Lower leg skin (tissue), 4 donors: ENCODE measurements around the gene HEATR3. TPM values are rescaled to one million over a fixed set of nuclear protein-coding genes. Genes with fewer than 3 reads are reported as not detected.

Experiments used
- DNase-seq, 2 donors: peaks; one replicate each; pipeline ENCODE4 v3.0.0-alpha.2; 2019; ENCODE audit warnings: low spot score in 2 of 2
- H3K4me3 ChIP-seq: fragments of 200-600 bp; sonication (generic); 2 replicates; pipeline ENCODE4 v1.5.1; 2017; ENCODE audit warnings: mild to moderate bottlenecking, low read depth; ENCODE audit not compliant: poor library complexity, severe bottlenecking
- POLR2A ChIP-seq, 2 donors: fragments of 450-650 bp; IDR thresholded peaks; one replicate each; pipeline ENCODE4 v1.6.1; 2016 to 2017; ENCODE audit warnings: antibody characterized with exemption in 2 of 2, mild to moderate bottlenecking in 1 of 2, moderate library complexity in 1 of 2
- WGBS, 2 donors: methylation state at CpG; one replicate each; pipeline ENCODE4 v1.1.5; 2018; 5-methylcytosine and 5-hydroxymethylcytosine counted together
- intact Hi-C: fragments of 100-400 bp; cut with DNase I; formaldehyde crosslinking; loops from one replicate; pipeline ENCODE4 v1.15.0; 2023; ENCODE audit warnings: low total_unique reads
- total RNA-seq, 4 donors: library from RNA; depleted of rRNA; stranded (reverse); fragments of >200 nt; gene quantifications; one replicate each; pipeline ENCODE4 v1.1.0, GENCODE V29; 2016
- TF ChIP-seq, protein P1 (sequence below), 3 donors: fragments of 450-650 bp; IDR thresholded peaks; one replicate each; pipeline ENCODE4 v1.5.1; 2016; ENCODE audit warnings: antibody characterized with exemption in 3 of 3, mild to moderate bottlenecking in 3 of 3, moderate library complexity in 2 of 3

Gene HEATR3
- total RNA-seq, 4 donors from 2014 or later = 11.5 to 19.7 (median 12.5) TPM

DNA sequence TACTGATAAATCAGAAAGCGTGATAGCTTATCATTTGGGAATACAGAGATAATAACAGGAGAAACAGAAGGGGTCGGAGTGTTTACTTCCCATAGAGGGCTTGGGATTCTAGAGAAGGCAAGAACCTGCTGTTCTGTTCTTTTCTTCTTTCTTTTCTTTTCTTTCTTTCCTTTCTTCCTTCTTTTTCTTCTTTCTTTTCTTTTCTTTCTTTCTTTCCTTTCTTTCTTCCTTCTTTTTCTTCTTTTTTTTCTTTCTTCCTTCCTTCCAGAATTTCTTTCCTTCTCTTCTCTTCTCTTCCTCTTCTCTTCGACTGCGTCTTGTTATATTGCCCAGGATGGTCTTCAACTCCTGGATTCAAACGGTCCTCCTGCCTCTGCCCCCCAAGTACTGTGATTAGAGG is 22.4 kb upstream of the HEATR3 start:
- TF ChIP-seq, protein P1, sequence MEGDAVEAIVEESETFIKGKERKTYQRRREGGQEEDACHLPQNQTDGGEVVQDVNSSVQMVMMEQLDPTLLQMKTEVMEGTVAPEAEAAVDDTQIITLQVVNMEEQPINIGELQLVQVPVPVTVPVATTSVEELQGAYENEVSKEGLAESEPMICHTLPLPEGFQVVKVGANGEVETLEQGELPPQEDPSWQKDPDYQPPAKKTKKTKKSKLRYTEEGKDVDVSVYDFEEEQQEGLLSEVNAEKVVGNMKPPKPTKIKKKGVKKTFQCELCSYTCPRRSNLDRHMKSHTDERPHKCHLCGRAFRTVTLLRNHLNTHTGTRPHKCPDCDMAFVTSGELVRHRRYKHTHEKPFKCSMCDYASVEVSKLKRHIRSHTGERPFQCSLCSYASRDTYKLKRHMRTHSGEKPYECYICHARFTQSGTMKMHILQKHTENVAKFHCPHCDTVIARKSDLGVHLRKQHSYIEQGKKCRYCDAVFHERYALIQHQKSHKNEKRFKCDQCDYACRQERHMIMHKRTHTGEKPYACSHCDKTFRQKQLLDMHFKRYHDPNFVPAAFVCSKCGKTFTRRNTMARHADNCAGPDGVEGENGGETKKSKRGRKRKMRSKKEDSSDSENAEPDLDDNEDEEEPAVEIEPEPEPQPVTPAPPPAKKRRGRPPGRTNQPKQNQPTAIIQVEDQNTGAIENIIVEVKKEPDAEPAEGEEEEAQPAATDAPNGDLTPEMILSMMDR (IDR thresholded peaks at IDR 0.05) = no peak
- no peak for TF ChIP-seq POLR2A (IDR thresholded peaks at IDR 0.05)
- H3K4me3 ChIP-seq = no peak overlapping the region
- 91 to 93% methylated on average over 5 of the region's 5 CpGs for WGBS, 2 donors
- intact Hi-C loops = no loop called here
- no peak for DNase-seq

DNA sequence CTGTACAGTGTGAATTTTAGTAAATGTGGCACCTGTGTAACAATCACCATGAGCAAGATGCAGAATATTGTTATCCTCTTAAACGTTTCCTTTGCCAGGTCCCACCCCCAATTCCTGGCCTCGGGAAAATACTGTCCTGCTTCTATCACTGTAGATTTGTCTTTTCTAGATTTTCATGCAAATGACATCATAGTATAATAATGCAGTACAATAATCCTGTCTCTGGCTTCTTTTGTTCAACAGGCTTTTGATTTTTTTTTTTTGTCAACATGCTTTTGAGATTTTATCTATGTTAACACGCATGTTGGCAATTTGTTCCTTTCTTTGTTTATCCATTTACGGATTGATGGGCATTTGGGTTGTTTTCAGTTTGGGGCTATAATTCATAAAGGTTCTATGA is 20.4 kb upstream of the HEATR3 start:
- 34 to 38% methylated on average over 4 of the region's 4 CpGs for WGBS, 2 donors
- DNase-seq = no peak
- H3K4me3 ChIP-seq = no peak overlapping the region
- no peak for TF ChIP-seq POLR2A (IDR thresholded peaks at IDR 0.05)
- TF ChIP-seq, protein P1 (IDR thresholded peaks at IDR 0.05) = no peak
- intact Hi-C loops = no loop called here

DNA sequence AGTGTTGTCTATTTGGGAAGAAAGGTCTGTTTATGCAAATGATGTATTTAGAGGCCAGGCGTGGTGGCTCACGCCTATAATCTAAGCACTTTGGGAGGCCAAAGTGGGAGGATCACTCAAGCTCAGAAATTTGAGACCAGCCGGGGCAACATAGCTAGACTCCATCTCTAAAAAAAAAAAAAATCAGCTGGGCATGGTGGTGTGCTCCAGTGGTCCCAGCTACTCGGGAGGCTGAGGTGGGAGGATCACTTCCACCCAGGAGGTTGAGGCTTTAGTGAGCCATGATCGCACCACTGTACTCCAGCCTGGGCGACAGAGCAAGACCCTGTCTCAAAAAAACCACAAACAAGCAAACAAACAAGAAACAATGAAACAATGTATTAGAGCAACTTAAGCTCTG is 18.9 kb upstream of the HEATR3 start:
- H3K4me3 ChIP-seq = no peak overlapping the region
- intact Hi-C loops = no loop called here
- TF ChIP-seq POLR2A (IDR thresholded peaks at IDR 0.05) = no peak
- TF ChIP-seq, protein P1 (IDR thresholded peaks at IDR 0.05) = no peak
- no peak for DNase-seq
- 89 to 92% methylated on average over 6 of the region's 6 CpGs for WGBS, 2 donors

DNA sequence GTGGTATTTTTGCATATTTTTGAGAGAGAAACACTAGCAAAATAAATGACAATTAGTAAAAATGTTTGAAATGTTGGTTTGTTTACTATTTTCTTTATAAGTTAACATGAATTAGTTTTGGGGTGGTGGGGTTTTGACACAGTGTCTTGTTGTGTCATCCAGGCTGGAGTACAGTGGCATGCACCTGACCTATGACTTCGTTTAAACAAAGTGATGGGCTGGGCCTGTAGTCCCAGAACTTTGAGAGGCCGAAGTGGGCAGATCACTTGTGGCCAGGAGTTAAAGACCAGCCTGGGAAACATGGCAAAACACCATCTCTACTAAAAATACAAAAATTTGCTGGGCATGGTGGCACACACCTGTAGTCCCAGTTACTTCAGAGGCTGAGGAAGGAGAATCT is 17.9 kb upstream of the HEATR3 start:
- peak in 1 of 2 donors; percentile 26 for DNase-seq
- no peak for TF ChIP-seq POLR2A (IDR thresholded peaks at IDR 0.05)
- TF ChIP-seq, protein P1 (IDR thresholded peaks at IDR 0.05) = no peak
- intact Hi-C loops = no loop called here
- no peak overlapping the region for H3K4me3 ChIP-seq
- 73 to 85% methylated on average over 2 of the region's 2 CpGs for WGBS, 2 donors

DNA sequence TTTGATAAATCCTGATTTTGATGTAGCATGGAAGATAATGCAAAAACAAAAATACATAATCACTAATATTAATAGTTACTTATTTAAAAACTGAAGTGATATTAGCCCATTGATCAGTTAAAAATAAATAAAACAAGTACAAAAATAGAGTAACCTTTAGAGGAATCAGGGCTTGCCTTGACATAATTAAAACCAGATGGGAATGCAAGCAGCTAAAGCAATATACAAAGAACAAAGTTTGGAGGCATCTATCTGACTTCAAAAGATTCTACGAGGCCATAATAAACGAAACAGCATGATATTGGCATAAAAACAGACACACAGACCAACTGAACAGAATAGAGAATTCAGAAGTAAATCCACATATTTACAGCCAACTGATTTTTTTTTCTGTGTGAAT is 15.0 kb upstream of the HEATR3 start:
- DNase-seq = no peak
- WGBS, 2 donors = 27 to 29% methylated on average over 2 of the region's 2 CpGs
- no peak overlapping the region for H3K4me3 ChIP-seq
- intact Hi-C loops = no loop called here
- no peak for TF ChIP-seq POLR2A (IDR thresholded peaks at IDR 0.05)
- TF ChIP-seq, protein P1 (IDR thresholded peaks at IDR 0.05) = no peak

DNA sequence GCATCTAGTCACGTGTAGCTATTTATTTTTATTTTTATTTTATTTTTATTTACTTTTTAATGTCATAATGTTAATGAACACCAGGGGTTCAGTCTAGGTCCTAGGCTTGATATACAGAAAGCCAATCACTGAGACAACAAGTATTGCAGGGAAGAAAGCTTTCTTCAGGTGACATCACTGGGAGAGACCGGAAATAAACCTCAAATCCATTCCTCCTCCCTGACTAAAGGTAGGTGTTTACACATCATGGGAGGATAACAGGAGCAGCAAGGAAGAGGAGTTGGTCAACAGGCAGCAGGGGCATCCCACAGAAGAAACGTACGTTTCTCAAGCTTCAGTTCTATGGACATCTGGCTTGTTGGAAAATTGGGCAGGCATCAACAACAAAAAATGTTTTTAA is 9.5 kb upstream of the HEATR3 start:
- 79 to 89% methylated on average over 4 of the region's 4 CpGs for WGBS, 2 donors
- intact Hi-C loops = no loop called here
- H3K4me3 ChIP-seq = no peak overlapping the region
- TF ChIP-seq, protein P1 (IDR thresholded peaks at IDR 0.05) = no peak
- TF ChIP-seq POLR2A (IDR thresholded peaks at IDR 0.05) = no peak
- no peak for DNase-seq
